Activated CD8-positive, alpha-beta memory T cell treated with anti-CD3 and anti-CD28 coated beads, Interleukin-2, amount 10 ng/mL, durations not matched to agents 7 days and 5 days (primary cell): ENCODE data around the gene MYBPH. TPM values are rescaled to one million over a fixed set of nuclear protein-coding genes. Genes with fewer than 3 reads are reported as not detected.

Experiments
- ATAC-seq: fragments of 150-1000 bp; cut with Tn5 transposase; one replicate; pipeline ENCODE4 v1.10.0; 2021; ENCODE audit warnings: moderate library complexity
- CTCF ChIA-PET: fragments of 350-600 bp; sonication (Branson Sonifier 250); formaldehyde crosslinking; loops from one replicate; lab custom pipeline; 2021; ENCODE audit warnings: antibody characterized with exemption; lab: Charles Lee
- DNase-seq: peaks from one replicate; pipeline ENCODE4 v3.0.0-alpha.2; 2020
- H3K27ac Mint-ChIP-seq: one replicate; pipeline ENCODE4 v1.8.0; 2021; ENCODE audit warnings: mild to moderate bottlenecking, mixed read lengths
- H3K27me3 Mint-ChIP-seq: one replicate; pipeline ENCODE4 v1.8.0; 2021; ENCODE audit warnings: mixed read lengths
- H3K36me3 Mint-ChIP-seq: one replicate; pipeline ENCODE4 v1.8.0; 2021; ENCODE audit warnings: mild to moderate bottlenecking, mixed read lengths
- H3K4me1 Mint-ChIP-seq: one replicate; pipeline ENCODE4 v1.8.0; 2021; ENCODE audit warnings: mixed read lengths
- H3K4me3 Mint-ChIP-seq: one replicate; pipeline ENCODE4 v1.8.0; 2021; ENCODE audit warnings: mild to moderate bottlenecking, moderate library complexity, mixed read lengths
- H3K9me3 Mint-ChIP-seq: one replicate; pipeline ENCODE4 v1.8.0; 2022; ENCODE audit warnings: low read depth, mixed read lengths
- total RNA-seq, 2 experiments: library from RNA; stranded (reverse); gene quantifications; one replicate each; pipeline ENCODE4 v1.2.3, GENCODE V29; 2021

MYBPH gene
- total RNA-seq, 2 experiments from 2014 or later: not detected

GRCh38 chr1:203173566-203173965 lies 2.1 kb downstream of the MYBPH start:
- no peaks in the 10 kb centered on the region for H3K9me3 Mint-ChIP-seq
- no peak for ATAC-seq
- no peaks in the 10 kb centered on the region for H3K36me3 Mint-ChIP-seq
- peaks cover 12% of the 10 kb centered on the region for H3K27me3 Mint-ChIP-seq
- CTCF ChIA-PET: interaction anchor here (2.2 to 5.2 kb wide), 5 partner anchors 12 to 133 kb away, joined by 9 to 74 read pairs (median 17); no protein-coding TSS in a partner anchor
- no peak overlapping the region for H3K4me3 Mint-ChIP-seq
- H3K27ac Mint-ChIP-seq: no peak overlapping the region
- H3K4me1 Mint-ChIP-seq: no peaks in the 10 kb centered on the region
- DNase-seq: no peak

- Mint-ChIP-seq H3K4me3 (no peak overlapping the region), H3K27me3 (peaks cover 7% of the 10 kb centered on the region), H3K36me3 (no peaks in the 10 kb centered on the region), H3K27ac (no peak overlapping the region), H3K9me3 (no peaks in the 10 kb centered on the region), H3K4me1 (no peaks in the 10 kb centered on the region)
- ATAC-seq (no peak), DNase-seq (no peak)
- CTCF ChIA-PET: interaction anchor here (1.0 to 5.2 kb wide), 12 partner anchors 9 to 137 kb away, joined by 3 to 74 read pairs (median 9); no protein-coding TSS in a partner anchor
These were observed 2.5 kb downstream of the MYBPH start for GRCh38 chr1:203173011-203173555.

- H3K27ac Mint-ChIP-seq: no peak overlapping the region
- no peaks in the 10 kb centered on the region for H3K9me3 Mint-ChIP-seq
- H3K27me3 Mint-ChIP-seq: peaks cover 3% of the 10 kb centered on the region
- H3K4me3 Mint-ChIP-seq: no peak overlapping the region
- H3K4me1 Mint-ChIP-seq: no peaks in the 10 kb centered on the region
- CTCF ChIA-PET: interaction anchor here (0.8 to 5.2 kb wide), 28 partner anchors 9 to 169 kb away, joined by 3 to 74 read pairs (median 5); no protein-coding TSS in a partner anchor
- peak; percentile 62 for DNase-seq
- ATAC-seq: peak; percentile 77
- no peaks in the 10 kb centered on the region for H3K36me3 Mint-ChIP-seq
These were observed 3.2 kb downstream of the MYBPH start for GRCh38 chr1:203172184-203173010.

GRCh38 chr1:203171341-203172183 lies 4.1 kb downstream of the MYBPH start:
- Mint-ChIP-seq H3K27me3 (peaks cover 3% of the 10 kb centered on the region), H3K27ac (no peak overlapping the region)

GRCh38 chr1:203170625-203171330 lies 4.8 kb downstream of the MYBPH start:
- DNase-seq: no peak
- ATAC-seq: no peak
- Mint-ChIP-seq H3K9me3 (no peaks in the 10 kb centered on the region), H3K27me3 (no peaks in the 10 kb centered on the region), H3K36me3 (no peaks in the 10 kb centered on the region), H3K4me3 (no peak overlapping the region), H3K4me1 (no peaks in the 10 kb centered on the region), H3K27ac (no peak overlapping the region)
- CTCF ChIA-PET: interaction anchor here (0.6 to 5.2 kb wide), 10 partner anchors 9 to 1314 kb away, joined by 3 to 74 read pairs (median 9); partner anchors contain the start of gene MYOG

More at GRCh38 chr1:203171341-203172183, 4.1 kb downstream of the MYBPH start:
- ATAC-seq: no peak
- Mint-ChIP-seq H3K4me3 (no peak overlapping the region), H3K36me3 (no peaks in the 10 kb centered on the region), H3K9me3 (no peaks in the 10 kb centered on the region), H3K4me1 (no peaks in the 10 kb centered on the region)
- CTCF ChIA-PET: interaction anchor here (0.6 to 5.2 kb wide), 30 partner anchors 10 to 1314 kb away, joined by 3 to 74 read pairs (median 4); partner anchors contain the start of gene MYOG
- DNase-seq: no peak

GRCh38 chr1:203169770-203170520 lies 5.7 kb downstream of the MYBPH start:
- H3K4me1 Mint-ChIP-seq: no peaks in the 10 kb centered on the region
- DNase-seq (no peak), ATAC-seq (no peak)
- H3K27me3 Mint-ChIP-seq: no peaks in the 10 kb centered on the region
- no peak overlapping the region for H3K27ac Mint-ChIP-seq
- H3K36me3 Mint-ChIP-seq: no peaks in the 10 kb centered on the region
- no peaks in the 10 kb centered on the region for H3K9me3 Mint-ChIP-seq
- CTCF ChIA-PET: interaction anchor here (2.5 to 5.2 kb wide), 2 partner anchors 22 to 130 kb away, joined by 9 to 74 read pairs; no protein-coding TSS in a partner anchor
- no peak overlapping the region for H3K4me3 Mint-ChIP-seq

- CTCF ChIA-PET: interaction anchor here (1.3 to 5.2 kb wide), 2 partner anchors 47 to 129 kb away, joined by 4 to 74 read pairs; no protein-coding TSS in a partner anchor
- peaks cover 4% of the 10 kb centered on the region for H3K27me3 Mint-ChIP-seq
- no peak overlapping the region for H3K27ac Mint-ChIP-seq
- H3K36me3 Mint-ChIP-seq: no peaks in the 10 kb centered on the region
- H3K4me1 Mint-ChIP-seq: no peaks in the 10 kb centered on the region
- no peak for ATAC-seq
- no peak for DNase-seq
- H3K9me3 Mint-ChIP-seq: no peaks in the 10 kb centered on the region
- no peak overlapping the region for H3K4me3 Mint-ChIP-seq
These were observed 6.6 kb downstream of the MYBPH start for GRCh38 chr1:203168991-203169390.

- CTCF ChIA-PET: interaction anchor here (0.6 to 1.3 kb wide), 2 partner anchors 20 to 48 kb away, joined by 3 to 4 read pairs; no protein-coding TSS in a partner anchor
- ATAC-seq: no peak
These were observed 7.3 kb downstream of the MYBPH start for GRCh38 chr1:203168256-203168786.

GRCh38 chr1:203167913-203168200 lies 7.8 kb downstream of the MYBPH start:
- H3K27ac Mint-ChIP-seq: no peak overlapping the region
- CTCF ChIA-PET: interaction anchor here (0.6 to 1.8 kb wide), 3 partner anchors 19 to 101 kb away, joined by 3 to 7 read pairs (median 4); no protein-coding TSS in a partner anchor
- no peak for ATAC-seq
- H3K36me3 Mint-ChIP-seq: no peaks in the 10 kb centered on the region
- H3K27me3 Mint-ChIP-seq: peaks cover 11% of the 10 kb centered on the region
- H3K4me3 Mint-ChIP-seq: no peak overlapping the region
- no peak for DNase-seq
- H3K4me1 Mint-ChIP-seq: no peaks in the 10 kb centered on the region
- H3K9me3 Mint-ChIP-seq: no peaks in the 10 kb centered on the region

More at GRCh38 chr1:203168256-203168786, 7.3 kb downstream of the MYBPH start:
- Mint-ChIP-seq H3K4me1 (no peaks in the 10 kb centered on the region), H3K27me3 (peaks cover 7% of the 10 kb centered on the region), H3K4me3 (no peak overlapping the region), H3K27ac (no peak overlapping the region), H3K36me3 (no peaks in the 10 kb centered on the region), H3K9me3 (no peaks in the 10 kb centered on the region)
- DNase-seq: no peak

- no peak for ATAC-seq
- no peaks in the 10 kb centered on the region for H3K4me1 Mint-ChIP-seq
- no peak overlapping the region for H3K4me3 Mint-ChIP-seq
- no peaks in the 10 kb centered on the region for H3K9me3 Mint-ChIP-seq
- no peaks in the 10 kb centered on the region for H3K36me3 Mint-ChIP-seq
- no peak overlapping the region for H3K27ac Mint-ChIP-seq
- DNase-seq: no peak
- peaks cover 13% of the 10 kb centered on the region for H3K27me3 Mint-ChIP-seq
- CTCF ChIA-PET: interaction anchor here (0.7 to 1.8 kb wide), 4 partner anchors 49 to 133 kb away, joined by 3 to 7 read pairs (median 4); no protein-coding TSS in a partner anchor
These were observed 8.4 kb downstream of the MYBPH start for GRCh38 chr1:203167026-203167912.
